ENCODE results near the gene IDUA.
"Not testable (repeated sequence)": the region's sequence is repeated elsewhere in the genome, so short reads cannot be mapped to it uniquely, and the experiment has no call there.

The IDUA gene

DNA sequence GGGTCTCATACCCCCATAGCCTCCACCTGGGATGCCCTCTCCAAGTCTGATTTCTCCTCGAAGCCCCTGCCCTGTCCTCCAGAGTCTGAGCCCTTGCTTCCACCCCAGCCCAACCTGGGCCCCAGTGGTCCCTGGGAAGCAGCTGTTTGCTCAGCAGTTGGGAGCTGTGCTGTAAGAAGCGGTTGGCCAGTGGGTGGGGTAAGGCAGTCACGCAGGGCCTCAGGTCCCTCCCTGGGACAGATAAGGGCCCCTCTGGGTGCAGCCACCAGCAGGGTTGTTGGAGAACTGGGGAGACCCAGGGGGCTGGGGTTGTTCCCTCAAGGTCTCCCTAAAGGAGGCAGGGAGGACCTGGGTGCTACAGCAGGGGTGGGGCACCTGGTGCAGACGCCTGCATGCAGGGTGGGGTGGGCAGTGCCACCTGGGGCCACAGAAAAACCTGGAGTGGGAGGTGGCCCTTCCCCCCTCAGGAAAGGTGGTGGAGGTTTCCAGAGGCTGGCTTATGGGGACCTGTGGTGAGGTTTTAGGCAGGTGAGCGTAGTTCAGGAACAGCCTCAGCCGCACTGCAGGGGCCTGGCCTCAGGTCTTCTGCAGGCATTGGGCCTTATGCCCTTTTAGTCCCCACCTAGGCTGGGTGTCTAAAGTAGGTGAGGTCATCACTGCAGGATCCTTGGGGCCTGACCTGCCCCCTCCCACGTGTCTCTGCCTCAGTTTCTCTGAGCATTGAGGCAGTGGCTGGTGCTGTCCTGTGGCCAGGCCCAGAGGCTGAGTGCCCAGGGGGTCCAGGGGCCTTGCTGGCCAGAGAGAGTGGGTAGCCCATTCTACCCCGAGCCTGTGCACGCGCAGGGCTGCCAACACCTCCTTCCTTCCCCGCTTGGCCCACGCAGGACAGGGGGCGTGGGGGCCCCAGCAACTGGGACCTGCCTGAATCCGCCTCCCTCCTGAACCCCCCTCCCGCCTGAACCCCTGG lies 9.5 kb downstream of the IDUA start:
- no peak for DNase-seq (ENCODE audit: low spot score)

DNA sequence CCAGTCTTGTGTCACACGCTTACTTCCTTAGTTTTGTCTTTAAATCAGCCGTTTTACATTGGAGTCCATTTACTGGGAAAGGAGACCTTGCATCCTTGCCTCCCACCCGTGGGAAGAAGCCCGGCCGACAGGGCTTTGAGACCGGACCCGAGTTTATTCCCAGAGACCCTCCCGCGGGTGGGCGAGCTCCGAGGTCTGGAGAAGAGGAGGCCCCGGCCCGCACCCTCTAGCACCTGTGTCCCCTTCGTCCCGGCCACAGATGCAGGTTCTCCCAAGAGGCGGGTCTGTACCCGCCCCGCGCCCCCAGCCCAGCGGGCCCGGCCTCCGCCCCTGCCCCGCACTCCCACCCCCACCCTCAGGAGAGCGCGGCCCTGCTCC lies 10.1 kb downstream of the IDUA start:
- no peak for DNase-seq (ENCODE audit: low spot score)
- TF ChIP-seq, protein P1, sequence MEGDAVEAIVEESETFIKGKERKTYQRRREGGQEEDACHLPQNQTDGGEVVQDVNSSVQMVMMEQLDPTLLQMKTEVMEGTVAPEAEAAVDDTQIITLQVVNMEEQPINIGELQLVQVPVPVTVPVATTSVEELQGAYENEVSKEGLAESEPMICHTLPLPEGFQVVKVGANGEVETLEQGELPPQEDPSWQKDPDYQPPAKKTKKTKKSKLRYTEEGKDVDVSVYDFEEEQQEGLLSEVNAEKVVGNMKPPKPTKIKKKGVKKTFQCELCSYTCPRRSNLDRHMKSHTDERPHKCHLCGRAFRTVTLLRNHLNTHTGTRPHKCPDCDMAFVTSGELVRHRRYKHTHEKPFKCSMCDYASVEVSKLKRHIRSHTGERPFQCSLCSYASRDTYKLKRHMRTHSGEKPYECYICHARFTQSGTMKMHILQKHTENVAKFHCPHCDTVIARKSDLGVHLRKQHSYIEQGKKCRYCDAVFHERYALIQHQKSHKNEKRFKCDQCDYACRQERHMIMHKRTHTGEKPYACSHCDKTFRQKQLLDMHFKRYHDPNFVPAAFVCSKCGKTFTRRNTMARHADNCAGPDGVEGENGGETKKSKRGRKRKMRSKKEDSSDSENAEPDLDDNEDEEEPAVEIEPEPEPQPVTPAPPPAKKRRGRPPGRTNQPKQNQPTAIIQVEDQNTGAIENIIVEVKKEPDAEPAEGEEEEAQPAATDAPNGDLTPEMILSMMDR (IDR thresholded peaks at IDR 0.05; ENCODE audit: extremely low read depth, missing control alignments) = no peak

More for the DNA sequence above, 9.5 kb downstream of the IDUA start:
- TF ChIP-seq, protein P1 (IDR thresholded peaks at IDR 0.05; ENCODE audit: extremely low read depth, missing control alignments) = no peak

DNA sequence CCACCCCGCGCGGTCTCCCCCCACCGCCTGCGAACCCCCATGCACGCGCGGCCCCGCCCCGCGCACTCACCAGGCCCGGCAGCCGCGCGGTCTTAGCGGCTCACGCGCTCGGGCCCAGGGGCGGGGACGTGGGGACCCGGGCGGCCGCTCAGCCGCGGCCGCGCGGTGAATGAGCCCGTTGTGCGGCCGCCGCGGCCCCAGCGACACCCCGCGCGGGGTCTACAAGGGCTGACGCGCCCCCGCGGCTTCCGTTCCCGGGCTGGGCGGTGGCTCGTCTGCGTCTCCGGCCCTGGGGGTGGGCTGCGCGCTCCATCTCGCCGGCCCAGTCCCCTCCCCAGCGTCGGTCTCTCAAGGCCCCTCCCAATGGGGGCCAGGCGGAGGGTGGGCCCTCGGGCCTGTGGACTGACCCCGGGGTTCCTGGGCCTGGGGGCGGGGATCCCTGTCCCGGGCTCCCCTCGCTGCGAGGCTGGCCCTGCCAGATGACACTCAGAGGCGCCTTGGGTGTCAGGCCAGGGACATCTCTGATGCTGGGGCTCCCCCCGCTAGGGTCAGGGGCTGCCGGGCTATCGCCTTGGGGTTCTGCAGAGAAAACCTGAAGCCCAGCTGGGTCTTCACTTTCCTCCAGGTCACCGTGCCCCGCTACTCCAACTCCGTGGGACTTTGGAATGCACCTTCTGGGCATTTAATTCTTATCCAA lies 10.7 kb downstream of the IDUA start:
- TF ChIP-seq, protein P1 (IDR thresholded peaks at IDR 0.05; ENCODE audit: extremely low read depth, missing control alignments) = no peak
- no peak for DNase-seq (ENCODE audit: low spot score)

DNA sequence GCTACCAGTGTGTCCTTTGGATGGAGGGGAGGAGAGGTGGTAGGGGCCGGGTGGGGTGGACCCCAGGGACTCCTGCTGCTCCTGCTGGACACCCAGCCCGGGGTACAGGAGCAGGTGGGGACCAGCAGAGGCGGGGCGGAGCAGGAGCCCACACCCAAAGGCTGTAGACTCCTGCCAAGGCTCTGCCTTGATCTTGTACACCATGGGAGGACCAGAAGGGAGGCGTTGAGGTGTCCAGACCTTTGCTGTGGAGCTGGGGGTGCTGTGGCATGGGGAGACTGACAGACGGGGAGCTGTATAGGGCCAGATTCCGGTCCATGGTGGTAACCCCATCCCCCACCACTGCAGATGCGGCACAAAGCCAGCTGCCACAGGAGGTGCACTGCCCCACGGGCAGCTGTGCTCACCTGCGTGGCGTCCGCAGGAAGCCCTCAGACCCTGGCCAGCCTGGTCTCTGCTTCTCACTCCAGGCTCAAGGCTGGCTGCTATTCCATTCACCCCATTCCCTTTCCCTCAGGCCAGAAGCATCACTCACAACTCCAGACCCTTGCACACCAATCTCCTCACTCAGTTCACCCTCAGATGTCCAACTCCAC lies 11.3 kb downstream of the IDUA start:
- TF ChIP-seq, protein P1 (IDR thresholded peaks at IDR 0.05; ENCODE audit: extremely low read depth, missing control alignments) = no peak
- no peak for DNase-seq (ENCODE audit: low spot score)

DNA sequence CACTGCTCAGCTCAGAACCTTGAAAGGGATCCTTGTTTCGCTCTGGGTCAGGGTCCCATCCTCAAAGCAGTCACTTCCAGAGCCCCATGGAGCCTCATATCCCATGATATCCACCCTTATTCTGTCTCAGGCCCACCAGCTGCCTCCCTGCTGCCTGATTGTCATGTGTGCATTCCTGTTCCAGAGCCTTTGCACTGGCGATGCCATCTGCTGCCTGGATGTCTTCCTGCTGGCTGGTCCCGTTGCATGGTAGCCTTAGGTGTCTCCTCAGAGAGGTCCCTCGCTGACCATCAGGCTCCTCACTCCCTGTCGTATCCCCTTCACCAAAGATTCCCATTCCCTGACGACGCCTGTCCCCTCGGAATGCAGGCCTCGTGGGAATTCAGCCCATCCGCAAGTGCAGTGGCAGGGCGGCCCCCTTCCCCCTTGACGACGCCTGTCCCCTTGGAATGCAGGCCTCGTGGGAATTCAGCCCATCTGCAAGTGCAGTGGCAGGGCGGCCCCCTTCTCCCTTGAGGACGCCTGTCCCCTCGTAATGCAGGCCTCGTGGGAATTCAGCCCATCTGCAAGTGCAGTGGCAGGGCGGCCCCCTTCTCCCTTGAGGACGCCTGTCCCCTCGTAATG lies 12.5 kb downstream of the IDUA start:
- not testable (repeated sequence) for DNase-seq (ENCODE audit: low spot score)

DNA sequence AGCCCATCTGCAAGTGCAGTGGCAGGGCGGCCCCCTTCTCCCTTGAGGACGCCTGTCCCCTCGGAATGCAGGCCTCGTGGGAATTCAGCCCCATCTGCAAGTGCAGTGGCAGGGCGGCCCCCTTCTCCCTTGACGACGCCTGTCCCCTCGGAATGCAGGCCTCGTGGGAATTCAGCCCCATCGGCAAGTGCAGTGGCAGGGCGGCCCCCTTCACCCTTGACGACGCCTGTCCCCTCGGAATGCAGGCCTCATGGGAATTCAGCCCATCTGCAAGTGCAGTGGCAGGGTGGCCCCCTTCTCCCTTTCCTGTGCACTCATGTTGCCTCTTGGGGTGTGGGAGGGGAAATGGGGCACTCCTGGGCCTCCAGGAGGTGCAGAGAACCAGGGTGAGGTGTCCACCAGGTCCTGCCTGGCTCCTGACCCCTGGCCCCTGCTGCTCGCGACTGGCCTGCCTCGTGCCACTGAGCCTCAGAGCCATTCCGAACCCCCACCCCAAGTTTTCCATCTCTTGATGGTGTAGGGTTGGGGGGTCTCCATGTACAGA lies 13.1 kb downstream of the IDUA start:
- DNase-seq (ENCODE audit: low spot score) = no peak
- TF ChIP-seq, protein P1 (IDR thresholded peaks at IDR 0.05; ENCODE audit: extremely low read depth, missing control alignments) = no peak

DNA sequence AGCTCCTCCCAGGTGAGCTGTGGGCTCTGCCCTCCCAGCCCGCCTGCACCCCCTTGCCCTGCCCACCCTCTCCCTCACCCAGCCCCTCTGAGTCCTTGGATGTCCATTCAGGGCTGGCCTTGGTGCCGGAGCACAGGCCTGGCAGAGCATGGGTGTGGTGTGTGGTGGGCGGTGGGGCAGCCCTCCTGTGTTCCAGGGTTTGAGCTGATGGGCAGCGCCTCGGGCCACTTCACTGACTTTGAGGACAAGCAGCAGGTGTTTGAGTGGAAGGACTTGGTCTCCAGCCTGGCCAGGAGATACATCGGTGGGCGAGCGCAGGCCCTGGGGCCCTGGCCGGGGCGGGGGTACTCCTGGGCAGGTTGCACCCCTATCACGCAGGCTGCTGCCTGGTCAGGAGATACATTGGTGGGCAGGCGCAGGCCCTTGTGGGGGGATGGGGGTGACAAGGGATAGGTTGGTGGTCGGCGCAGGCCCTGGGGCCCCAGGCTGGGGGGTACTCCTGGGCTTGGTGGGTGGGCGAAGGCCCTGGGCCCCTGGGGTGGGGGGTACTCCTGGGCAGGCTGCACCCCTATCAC lies 13.9 kb downstream of the IDUA start:
- TF ChIP-seq, protein P1 (IDR thresholded peaks at IDR 0.05; ENCODE audit: extremely low read depth, missing control alignments) = no peak
- DNase-seq (ENCODE audit: low spot score) = no peak
